NCI-H345 (cell line): ENCODE data around the gene TBC1D9B.

Source experiments
- DNase-seq: peaks from one replicate; lab custom pipeline; 2025; lab: John Stamatoyannopoulos, UW

Gene TBC1D9B

GRCh38 chr5:179906795-179907555 lies 722 bp downstream of the TBC1D9B start:
- DNase-seq, result peak; percentile 13

GRCh38 chr5:179906294-179906794 lies 1.4 kb downstream of the TBC1D9B start:
- DNase-seq, result no peak

GRCh38 chr5:179905161-179905560 lies 2.5 kb downstream of the TBC1D9B start:
- DNase-seq, result no peak

- DNase-seq, result no peak
Measured at GRCh38 chr5:179904463-179905160, 3.1 kb downstream of the TBC1D9B start.

- no peak for DNase-seq
Measured at GRCh38 chr5:179902763-179903158, 4.9 kb downstream of the TBC1D9B start.

GRCh38 chr5:179901915-179902762 lies 5.6 kb downstream of the TBC1D9B start:
- no peak for DNase-seq

- DNase-seq, result no peak
Measured at GRCh38 chr5:179901462-179901861, 6.2 kb downstream of the TBC1D9B start.

GRCh38 chr5:179900711-179901110 lies 7.0 kb downstream of the TBC1D9B start:
- DNase-seq, result no peak

- no peak for DNase-seq
Measured at GRCh38 chr5:179900206-179900605, 7.5 kb downstream of the TBC1D9B start.

GRCh38 chr5:179895861-179896260 lies 11.8 kb downstream of the TBC1D9B start:
- no peak for DNase-seq

- DNase-seq, result no peak
Measured at GRCh38 chr5:179893958-179894895, 13.5 kb downstream of the TBC1D9B start.

GRCh38 chr5:179893076-179893957 lies 14.4 kb downstream of the TBC1D9B start:
- no peak for DNase-seq

GRCh38 chr5:179892255-179892654 lies 15.4 kb downstream of the TBC1D9B start:
- DNase-seq, result no peak

GRCh38 chr5:179890751-179891682 lies 16.7 kb downstream of the TBC1D9B start:
- no peak for DNase-seq

GRCh38 chr5:179889885-179890284 lies 17.8 kb downstream of the TBC1D9B start:
- no peak for DNase-seq

- no peak for DNase-seq
Measured at GRCh38 chr5:179887802-179888201, 19.9 kb downstream of the TBC1D9B start.

GRCh38 chr5:179887095-179887494 lies 20.6 kb downstream of the TBC1D9B start:
- no peak for DNase-seq

- DNase-seq, result no peak
Measured at GRCh38 chr5:179886190-179886911, 21.3 kb downstream of the TBC1D9B start.
